IPS-15b (cell line): ENCODE data around the gene TCP11.
"Not testable (repeated sequence)": the region's sequence is repeated elsewhere in the genome, so short reads cannot be mapped to it uniquely, and the experiment has no call there.

Source experiments
- H3K27me3 ChIP-seq: one replicate; pipeline ENCODE4 v1.6.1; 2013; ENCODE audit warnings: low read length; ENCODE audit not compliant: control insufficient read depth, insufficient read depth
- H3K36me3 ChIP-seq: one replicate; pipeline ENCODE4 v1.6.1; 2013; ENCODE audit warnings: low read length; ENCODE audit not compliant: control insufficient read depth, insufficient read depth
- H3K4me1 ChIP-seq: one replicate; pipeline ENCODE4 v1.6.1; 2013; ENCODE audit warnings: mild to moderate bottlenecking, low read length; ENCODE audit not compliant: control insufficient read depth, insufficient read depth
- H3K4me3 ChIP-seq: one replicate; pipeline ENCODE4 v1.5.1; 2013; ENCODE audit warnings: low read depth, low read length
- H3K9ac ChIP-seq: one replicate; pipeline ENCODE4 v1.6.1; 2013; ENCODE audit warnings: low read depth, mild to moderate bottlenecking, low read length
- H3K9me3 ChIP-seq: one replicate; pipeline ENCODE4 v1.6.1; 2013; ENCODE audit warnings: mild to moderate bottlenecking, low read length; ENCODE audit not compliant: control insufficient read depth, insufficient read depth

Gene TCP11

DNA sequence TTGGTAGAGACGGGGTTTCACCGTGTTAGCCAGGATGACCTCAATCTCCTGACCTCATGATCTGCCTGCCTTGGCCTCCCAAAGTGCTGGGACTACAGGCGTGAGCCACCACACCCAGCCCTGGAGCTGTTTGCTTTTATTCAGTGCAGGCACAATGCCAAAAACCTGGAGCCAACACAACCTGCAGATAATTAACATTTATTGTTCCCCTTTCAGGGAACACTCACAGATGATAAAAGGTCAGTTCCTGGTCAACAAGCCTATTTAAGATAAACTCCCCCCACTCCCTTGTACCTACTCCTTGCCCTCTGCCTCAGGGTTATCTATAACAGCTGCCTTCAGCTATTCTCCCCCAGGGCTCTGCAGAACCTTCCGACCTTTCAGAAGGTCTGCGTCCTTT is 33.4 kb downstream of the TCP11 start:
- not testable (repeated sequence) for H3K27me3 ChIP-seq, H3K4me3 ChIP-seq, H3K9ac ChIP-seq, H3K36me3 ChIP-seq, H3K9me3 ChIP-seq, H3K4me1 ChIP-seq

DNA sequence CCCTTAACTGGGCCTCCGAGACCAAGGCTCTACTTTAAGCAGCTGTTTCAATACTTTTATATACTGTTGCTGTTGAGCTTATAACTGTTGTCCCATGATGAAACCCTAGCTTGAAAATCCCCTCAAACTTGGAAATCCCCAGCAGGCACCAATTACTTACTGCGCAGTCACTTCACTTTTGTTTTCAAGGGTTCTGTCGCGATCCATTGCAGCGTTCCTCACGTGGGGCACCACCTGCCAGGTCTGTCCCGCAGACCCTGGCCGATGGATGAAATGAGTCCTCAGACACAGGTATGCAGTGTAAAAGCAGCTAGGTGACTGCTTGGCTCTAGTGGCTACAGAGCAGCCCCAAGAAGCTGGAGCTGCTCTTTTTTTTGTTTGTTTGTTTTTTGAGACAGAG is 33.9 kb downstream of the TCP11 start:
- H3K4me1 ChIP-seq, H3K27me3 ChIP-seq, H3K9me3 ChIP-seq, H3K9ac ChIP-seq, H3K36me3 ChIP-seq, H3K4me3 ChIP-seq: not testable (repeated sequence)

DNA sequence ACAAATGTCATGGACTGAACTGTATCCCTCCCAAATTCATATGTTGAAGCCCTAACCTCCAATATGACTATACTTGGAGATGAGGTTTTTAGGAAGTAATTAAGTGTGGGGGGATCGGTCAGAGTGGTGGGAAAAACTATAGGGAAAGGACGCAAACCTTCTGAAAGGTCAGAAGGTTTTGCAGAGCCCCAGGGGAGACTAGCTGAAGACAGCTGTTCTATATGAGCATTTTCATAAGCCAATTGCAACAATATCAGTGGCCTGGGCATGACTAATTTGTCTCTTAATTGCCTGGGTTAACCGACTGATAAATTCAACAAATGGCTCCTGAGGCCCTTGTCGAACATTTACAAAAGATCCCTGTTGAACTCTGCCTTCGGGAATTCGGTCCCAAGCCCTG is 35.1 kb downstream of the TCP11 start:
- not testable (repeated sequence) for H3K4me3 ChIP-seq, H3K36me3 ChIP-seq, H3K27me3 ChIP-seq, H3K9me3 ChIP-seq, H3K9ac ChIP-seq, H3K4me1 ChIP-seq

DNA sequence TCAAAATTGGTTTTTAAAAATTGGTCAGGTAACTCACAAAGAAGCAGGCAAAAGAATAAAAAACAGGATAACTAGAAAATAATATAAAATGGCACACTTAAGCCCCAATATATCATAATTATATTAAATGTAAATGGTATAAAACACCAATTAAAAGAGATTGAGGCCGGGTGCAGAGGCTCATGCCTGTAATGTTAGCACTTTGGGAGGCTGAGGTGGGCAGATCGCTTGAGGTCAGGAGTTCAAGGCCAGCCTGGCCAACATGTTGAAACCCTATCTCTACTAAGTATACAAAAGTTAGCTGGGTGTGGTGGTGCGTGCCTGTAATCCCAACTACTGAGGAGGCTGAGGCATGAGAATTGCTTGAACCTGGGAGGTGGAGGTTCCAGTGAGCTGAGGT is 36.1 kb downstream of the TCP11 start:
- Histone ChIP-seq H3K27me3 (no peaks in the 10 kb centered on the region), H3K9ac (no peak overlapping the region), H3K4me3 (no peak overlapping the region), H3K4me1 (no peaks in the 10 kb centered on the region), H3K36me3 (no peaks in the 10 kb centered on the region), H3K9me3 (no peaks in the 10 kb centered on the region)

DNA sequence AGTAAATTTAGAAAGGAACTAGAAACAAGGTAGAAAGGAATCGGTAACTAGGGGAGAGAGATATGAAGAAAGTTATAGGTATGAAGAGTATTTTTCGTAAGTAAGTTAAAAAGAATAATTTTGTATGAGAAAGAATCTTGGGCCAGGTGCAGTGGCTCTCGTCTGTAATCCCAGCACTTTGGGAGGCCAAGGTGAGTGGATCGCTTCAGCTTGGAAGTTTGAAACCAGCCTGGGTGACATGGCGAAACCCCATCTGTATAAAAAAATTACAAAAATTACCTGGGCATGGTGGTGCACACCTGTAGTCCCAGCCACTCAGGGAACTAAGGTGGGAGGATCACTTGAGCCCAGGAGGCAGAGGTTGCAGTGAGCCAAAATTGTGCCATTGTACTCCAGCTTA is 42.0 kb downstream of the TCP11 start:
- H3K9me3 ChIP-seq = no peaks in the 10 kb centered on the region
- H3K4me3 ChIP-seq = no peak overlapping the region
- H3K36me3 ChIP-seq = no peaks in the 10 kb centered on the region
- H3K9ac ChIP-seq = no peak overlapping the region
- H3K4me1 ChIP-seq = peaks cover 9% of the 10 kb centered on the region
- no peaks in the 10 kb centered on the region for H3K27me3 ChIP-seq

DNA sequence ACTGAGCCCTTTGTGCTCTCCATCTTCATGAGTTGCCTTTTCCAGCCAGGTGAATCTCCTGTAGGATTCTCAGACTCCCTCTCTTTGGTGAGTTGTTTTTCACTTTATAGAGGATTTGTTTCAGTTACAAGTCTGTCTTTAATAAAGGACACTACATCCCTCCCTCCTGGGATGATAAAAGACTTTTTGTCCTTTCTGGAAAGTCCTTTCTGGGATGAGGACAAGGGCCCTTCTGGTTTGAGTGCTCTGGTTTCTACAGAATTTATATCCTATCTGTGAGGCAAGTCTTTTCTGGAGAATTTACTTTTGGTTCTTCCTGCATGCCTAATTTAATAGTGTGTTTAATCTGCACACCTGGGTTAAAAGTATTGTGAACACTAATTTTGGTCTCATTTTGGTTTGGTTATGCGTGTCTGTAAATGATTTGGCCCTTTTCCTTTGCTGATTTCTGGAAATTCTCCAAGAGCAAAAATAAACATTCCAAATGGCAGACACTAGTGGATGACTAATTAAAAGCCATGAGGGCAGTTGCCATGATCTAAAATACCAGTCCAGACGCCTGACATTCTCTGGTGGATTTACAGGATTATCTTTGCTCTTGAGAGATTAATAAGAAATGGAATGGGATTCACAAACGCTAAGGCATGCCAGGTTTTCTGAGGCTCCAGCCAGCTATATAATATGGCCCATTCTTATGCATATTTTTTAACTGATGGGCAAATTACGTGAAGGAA is 44.8 kb downstream of the TCP11 start:
- Histone ChIP-seq H3K4me3 (no peak overlapping the region), H3K9ac (no peak overlapping the region), H3K27me3 (no peaks in the 10 kb centered on the region), H3K36me3 (no peaks in the 10 kb centered on the region), H3K9me3 (no peaks in the 10 kb centered on the region), H3K4me1 (peaks cover 9% of the 10 kb centered on the region)

DNA sequence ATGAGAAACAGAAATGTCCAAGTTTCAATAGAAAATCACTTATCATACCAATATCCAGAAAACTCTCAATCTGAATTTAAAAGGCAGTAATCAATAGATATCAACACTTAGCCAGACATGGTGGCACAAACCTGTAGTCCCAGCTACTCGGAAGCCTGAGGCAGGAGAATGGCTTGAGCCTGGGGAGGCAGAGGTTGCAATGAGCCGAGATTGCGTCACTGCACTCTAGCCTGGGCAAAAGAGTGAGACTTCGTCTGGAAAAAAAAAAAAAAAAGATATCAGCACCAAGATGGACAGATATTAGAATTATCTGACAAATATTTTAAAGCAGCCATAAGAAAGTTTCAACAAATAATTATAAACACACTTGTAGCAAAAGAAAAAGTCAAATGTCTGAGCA is 47.0 kb downstream of the TCP11 start:
- Histone ChIP-seq H3K4me3 (no peak overlapping the region), H3K36me3 (peaks cover 7% of the 10 kb centered on the region), H3K4me1 (peaks cover 9% of the 10 kb centered on the region), H3K9ac (no peak overlapping the region), H3K9me3 (no peaks in the 10 kb centered on the region), H3K27me3 (no peaks in the 10 kb centered on the region)

DNA sequence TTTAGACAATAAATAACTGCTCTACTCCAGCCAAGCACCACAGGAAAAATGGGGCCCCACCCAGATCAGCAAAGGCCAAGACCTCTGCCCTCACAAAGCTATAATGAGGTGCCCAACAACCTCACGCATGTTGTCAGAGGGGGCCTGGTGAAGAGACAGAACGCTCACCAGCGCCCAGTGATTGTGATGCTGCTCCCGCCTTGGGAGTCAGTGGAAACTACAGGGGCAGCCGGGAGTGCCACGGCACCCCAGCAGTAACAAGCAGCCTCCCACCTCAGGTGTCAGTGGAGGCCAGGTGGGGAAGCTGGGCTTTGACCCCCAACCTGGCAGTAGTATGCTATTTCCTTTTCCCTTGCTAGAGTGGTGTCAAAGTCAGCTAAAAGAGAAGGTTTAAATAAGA is 47.4 kb downstream of the TCP11 start:
- Histone ChIP-seq H3K9ac (no peak overlapping the region), H3K4me3 (no peak overlapping the region), H3K27me3 (no peaks in the 10 kb centered on the region), H3K4me1 (peaks cover 9% of the 10 kb centered on the region), H3K36me3 (peaks cover 8% of the 10 kb centered on the region), H3K9me3 (no peaks in the 10 kb centered on the region)

DNA sequence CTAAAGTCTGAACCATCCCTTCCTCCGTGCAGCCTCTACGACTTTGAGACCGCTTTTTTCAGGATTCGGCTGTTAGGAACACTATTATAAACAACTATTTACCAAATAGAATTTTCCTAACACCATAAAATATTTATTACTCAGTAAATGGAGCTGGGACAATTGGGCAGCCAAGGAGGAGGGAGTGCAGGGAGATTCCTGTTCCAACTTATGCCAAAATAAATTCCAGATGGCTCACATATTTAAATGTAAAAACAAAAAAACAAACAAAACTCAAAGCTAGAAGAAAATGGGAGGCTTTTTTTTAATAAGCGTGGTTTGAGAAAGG is 48.1 kb downstream of the TCP11 start:
- Histone ChIP-seq H3K4me3 (no peak overlapping the region), H3K36me3 (peaks cover 15% of the 10 kb centered on the region), H3K4me1 (peaks cover 9% of the 10 kb centered on the region), H3K27me3 (no peaks in the 10 kb centered on the region), H3K9ac (no peak overlapping the region), H3K9me3 (no peaks in the 10 kb centered on the region)

DNA sequence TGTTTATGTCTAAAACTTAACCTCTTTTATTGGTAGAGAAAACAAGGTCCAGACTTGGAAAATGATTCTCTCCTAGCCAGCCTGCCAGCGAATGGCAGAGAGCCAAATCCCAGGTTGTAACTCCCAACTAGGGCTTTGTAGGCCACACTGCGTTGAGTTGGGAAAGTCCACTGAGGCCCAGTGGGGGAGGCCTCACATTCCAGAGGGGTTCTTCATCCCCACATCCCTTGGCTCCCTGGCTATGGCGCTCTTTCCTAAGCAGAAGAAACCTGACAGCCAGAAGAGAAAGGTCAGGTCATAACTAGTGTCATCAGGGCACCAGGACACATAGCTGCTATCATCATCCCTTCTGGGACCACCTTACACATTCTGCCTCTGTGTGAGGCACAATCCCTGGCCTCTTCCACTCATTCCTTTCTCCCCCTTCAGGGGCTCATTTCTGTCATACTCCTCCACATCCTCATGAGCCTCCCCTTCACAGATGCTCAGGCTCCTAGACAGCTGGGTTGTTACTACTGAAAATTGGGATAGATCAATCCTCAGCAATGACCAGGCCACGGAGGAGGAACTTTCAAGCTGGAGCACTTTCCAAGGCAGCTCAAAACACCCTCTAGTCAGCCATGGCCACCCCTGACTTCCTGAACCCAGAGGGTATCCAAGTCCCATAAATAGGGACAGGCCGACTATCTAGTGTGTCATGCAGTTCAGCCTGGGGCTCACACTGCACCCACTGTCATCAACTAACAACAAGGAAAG is 48.6 kb downstream of the TCP11 start:
- Histone ChIP-seq H3K4me3 (no peak overlapping the region), H3K9ac (no peak overlapping the region), H3K4me1 (peaks cover 9% of the 10 kb centered on the region), H3K36me3 (peaks cover 20% of the 10 kb centered on the region), H3K27me3 (no peaks in the 10 kb centered on the region), H3K9me3 (no peaks in the 10 kb centered on the region)

DNA sequence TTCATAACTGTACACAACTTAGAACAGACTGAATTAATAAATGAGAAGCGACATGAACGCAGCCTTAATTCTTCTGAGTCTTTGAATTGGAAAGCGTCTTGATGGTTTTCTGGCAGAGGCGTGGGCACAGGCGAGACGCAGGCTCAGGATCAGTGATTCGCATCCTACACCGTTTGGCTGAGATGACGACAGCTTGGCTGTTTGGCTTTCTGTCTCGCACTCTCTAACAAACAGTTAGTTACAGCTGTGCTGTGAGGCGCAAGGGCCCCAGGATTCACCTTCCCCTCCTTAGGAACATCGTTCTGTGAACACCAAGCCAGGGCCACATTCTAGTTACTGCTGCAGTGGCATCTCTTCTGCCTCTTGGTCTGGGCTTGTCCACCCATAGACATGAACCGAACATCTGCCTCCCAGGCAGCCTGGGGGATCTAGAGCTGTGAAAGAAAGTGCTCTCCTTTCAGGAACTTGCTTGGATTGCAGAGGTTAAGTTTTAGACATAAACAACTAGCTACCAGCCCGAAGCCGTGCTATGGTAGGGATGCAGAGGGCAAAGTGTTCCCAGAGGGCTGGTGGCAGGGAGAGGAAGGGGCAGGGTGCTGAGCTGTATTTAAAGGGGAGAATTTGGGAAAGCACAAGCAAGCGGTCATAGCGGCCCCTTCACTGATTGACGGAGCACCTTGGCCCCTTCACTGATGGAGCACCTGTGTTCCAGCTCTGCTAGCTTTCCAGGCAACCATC is 49.6 kb downstream of the TCP11 start:
- Histone ChIP-seq H3K4me1 (peaks cover 4% of the 10 kb centered on the region), H3K36me3 (peaks cover 20% of the 10 kb centered on the region), H3K9ac (no peak overlapping the region), H3K4me3 (no peak overlapping the region), H3K27me3 (no peaks in the 10 kb centered on the region), H3K9me3 (no peaks in the 10 kb centered on the region)

DNA sequence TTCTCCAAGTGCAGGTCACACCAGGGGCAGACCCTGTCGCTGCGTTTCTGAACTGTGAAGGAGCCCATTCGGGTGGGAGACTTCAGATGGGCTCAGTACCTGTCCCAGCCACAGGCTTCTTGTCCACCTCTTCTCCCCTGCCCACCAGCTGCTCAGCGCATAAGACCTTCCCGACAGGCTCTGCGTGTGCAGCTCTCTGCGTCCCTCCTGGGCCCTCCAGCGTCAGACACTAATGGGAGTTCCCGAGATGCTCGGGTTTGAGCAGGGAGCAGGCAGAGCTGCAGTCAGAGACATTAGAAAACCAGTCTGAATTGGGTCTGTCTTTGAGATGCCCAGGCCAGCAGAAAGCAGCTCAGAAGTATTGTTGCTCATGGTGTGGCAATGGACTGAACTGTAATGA is 50.4 kb downstream of the TCP11 start:
- Histone ChIP-seq H3K4me1 (no peaks in the 10 kb centered on the region), H3K9ac (no peak overlapping the region), H3K9me3 (no peaks in the 10 kb centered on the region), H3K36me3 (peaks cover 21% of the 10 kb centered on the region), H3K27me3 (no peaks in the 10 kb centered on the region), H3K4me3 (no peak overlapping the region)
